KOPT-K1 (cell line): ENCODE data around the gene CPD.
"Not testable (repeated sequence)": the region's sequence is repeated elsewhere in the genome, so short reads cannot be mapped to it uniquely, and the experiment has no call there.

Experiments used
- H3K27ac ChIP-seq: fragments of 200-600 bp; sonication (generic); 2 replicates; pipeline ENCODE4 v1.5.1; 2016; ENCODE audit warnings: antibody characterized with exemption, mild to moderate bottlenecking, low read depth, low read length; ENCODE audit not compliant: poor library complexity, severe bottlenecking
- H3K36me3 ChIP-seq: fragments of 200-600 bp; sonication (generic); 2 replicates; pipeline ENCODE4 v1.5.1; 2017; ENCODE audit warnings: antibody characterized with exemption, mild to moderate bottlenecking, low read length, moderate library complexity; ENCODE audit not compliant: insufficient read depth
- H3K9me3 ChIP-seq: fragments of 200-600 bp; sonication (generic); 2 replicates; pipeline ENCODE4 v1.5.1; 2017; ENCODE audit warnings: antibody characterized with exemption, low read length, mild to moderate bottlenecking; ENCODE audit not compliant: insufficient read depth, poor library complexity, severe bottlenecking

CPD gene

DNA sequence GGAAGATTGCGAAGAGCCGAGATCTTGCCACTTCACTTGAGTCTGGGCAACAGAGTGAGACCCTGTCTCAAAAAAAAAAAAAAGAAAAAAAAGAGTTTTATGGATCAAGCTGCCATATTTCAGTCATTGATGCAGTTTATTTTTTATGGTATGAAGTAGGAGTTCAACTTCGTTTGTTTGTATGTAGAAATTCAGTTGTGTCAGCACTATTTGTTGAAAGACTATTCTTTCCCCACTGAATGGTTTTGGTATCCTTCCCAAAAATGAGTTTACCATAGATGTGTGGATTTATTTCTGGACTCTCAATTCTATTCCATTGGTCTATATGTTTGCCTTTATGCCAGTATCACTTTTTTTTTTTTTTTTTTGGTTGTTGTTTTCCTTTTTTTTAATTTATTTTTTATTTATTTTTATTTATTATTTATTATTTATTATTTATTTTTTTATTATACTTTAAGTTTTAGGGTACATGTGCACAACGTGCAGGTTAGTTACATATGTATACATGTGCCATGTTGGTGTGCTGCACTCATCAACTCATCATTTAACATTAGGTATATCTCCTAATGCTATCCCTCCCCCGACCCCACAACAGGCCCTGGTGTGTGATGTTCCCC lies 80.2 kb downstream of the CPD start:
- H3K9me3 ChIP-seq, H3K27ac ChIP-seq: not testable (repeated sequence)
- H3K36me3 ChIP-seq, result peaks cover 66% of the 10 kb centered on the region

DNA sequence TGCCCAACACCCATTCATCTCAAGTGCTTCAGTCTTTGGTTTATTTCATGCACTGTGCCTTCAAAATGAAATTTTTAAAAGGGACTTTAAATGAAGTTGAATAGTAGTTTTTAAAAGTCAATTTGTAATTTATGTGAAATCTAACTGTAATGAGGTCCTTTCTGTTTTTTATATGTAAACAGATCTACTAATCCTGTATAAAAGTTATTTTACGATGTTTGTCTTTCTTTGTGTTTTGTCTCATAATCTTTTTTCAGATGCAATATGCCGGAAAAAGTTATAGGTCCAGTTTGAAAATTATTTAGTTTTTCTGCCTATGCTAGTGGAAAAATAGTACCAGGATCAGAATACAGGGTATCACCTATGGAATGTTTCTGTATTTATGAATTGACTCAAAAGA lies 89.7 kb downstream of the CPD start:
- no peak overlapping the region for H3K27ac ChIP-seq
- H3K36me3 ChIP-seq, result peaks cover 23% of the 10 kb centered on the region
- no peaks in the 10 kb centered on the region for H3K9me3 ChIP-seq

DNA sequence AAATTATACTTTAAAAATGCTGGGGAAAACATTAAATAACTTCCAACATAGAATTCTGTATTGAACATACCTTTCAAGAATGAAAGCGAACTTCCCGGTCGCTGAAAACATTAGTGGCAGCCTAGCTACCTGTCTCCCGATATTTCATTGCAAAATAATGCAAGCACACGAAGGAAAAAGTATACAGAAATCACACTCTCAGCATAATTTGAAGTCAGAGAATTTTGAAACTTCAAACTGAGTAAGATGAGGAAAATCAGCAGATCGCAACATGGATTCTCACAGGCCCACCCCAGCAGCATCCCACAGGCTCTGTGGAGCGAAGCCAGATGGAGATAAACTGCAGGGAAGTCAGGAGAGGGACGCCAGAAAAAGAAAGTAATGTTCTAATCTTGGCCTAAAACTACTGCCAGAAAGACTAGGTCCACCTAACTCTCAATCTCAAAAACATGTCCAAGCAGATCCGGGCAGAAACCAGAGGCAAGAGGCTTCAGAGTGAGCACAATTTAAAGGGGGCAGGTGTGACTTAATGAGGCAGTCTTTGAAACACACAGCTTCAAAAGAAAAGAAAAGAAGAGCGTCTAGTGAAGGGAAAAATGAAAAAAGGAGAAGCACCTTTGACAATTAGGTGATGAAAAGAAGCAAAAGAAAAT lies 93.6 kb downstream of the CPD start:
- H3K27ac ChIP-seq, result no peak overlapping the region
- no peaks in the 10 kb centered on the region for H3K36me3 ChIP-seq
- H3K9me3 ChIP-seq, result no peaks in the 10 kb centered on the region

DNA sequence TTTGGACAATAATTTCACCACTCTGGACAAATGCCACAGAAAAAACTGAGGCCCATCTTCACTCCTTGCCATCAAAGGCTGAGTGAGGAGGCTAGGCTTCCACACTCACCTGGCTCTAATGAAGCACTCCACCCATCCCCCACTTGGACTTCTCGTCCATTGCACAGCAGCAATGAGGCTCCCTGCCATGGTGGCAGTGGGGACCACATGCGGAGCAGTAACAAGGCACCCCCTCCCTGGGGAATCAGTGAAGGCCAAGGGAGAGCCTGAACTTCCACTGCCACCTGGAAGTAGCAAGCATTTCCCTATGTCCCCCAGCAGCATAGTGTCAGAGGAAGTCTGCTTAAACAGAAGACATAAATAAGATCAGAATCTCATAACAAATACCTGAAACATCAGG lies 96.5 kb downstream of the CPD start:
- Histone ChIP-seq H3K27ac (no peak overlapping the region), H3K36me3 (peaks cover 14% of the 10 kb centered on the region), H3K9me3 (no peaks in the 10 kb centered on the region)

DNA sequence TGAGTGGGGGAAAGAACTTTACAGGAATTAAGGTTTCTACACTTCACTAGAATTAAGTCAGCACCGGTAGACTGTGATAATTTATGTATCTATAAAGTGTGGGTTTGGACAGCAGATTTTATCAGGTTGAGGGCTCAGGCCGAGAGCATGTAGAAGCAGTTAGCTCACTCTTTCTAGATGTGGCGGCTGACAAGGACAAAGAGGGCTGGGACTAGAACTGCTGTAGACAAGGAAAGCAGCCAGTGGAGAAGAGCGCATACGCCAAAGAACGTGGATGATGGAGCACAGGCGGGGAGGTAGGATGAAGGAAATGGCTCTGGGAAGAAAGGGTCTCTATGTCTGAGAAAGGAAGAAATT lies 98.0 kb downstream of the CPD start:
- Histone ChIP-seq H3K27ac (peak overlapping the region; percentile 88), H3K36me3 (peaks cover 29% of the 10 kb centered on the region), H3K9me3 (no peaks in the 10 kb centered on the region)

DNA sequence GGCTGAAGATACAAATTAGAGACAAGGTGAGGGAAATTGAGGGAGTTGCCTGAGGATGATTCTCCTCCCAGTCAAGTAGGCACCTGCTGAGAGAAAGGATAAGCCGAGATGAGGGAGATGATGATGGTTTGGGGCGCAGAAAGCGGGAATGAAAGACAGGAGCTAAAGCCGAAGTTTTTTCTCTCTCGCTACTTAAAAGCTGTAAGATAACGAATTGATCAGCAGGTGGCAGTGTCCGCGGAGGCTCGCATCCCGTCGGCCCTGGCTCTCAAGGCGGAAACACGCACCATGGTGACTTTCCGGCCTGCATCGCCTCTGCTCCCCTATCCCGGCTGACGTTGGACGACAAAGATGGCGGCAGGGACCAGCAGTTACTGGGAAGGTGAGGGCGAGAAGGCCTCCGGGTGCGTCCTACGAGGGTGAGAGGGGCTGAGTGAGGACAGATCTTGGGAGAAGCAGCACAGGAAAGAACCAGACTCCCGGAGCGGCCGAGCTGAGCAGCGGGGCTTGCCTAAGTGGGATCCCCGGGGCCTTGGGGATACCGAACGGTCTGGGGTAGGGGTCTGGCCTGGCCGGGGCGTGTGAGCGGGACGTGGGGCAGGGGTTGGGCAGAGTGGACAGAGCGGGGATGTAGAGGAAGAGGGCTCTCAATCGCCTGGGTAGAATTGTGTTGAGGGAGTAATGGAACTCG lies 98.5 kb downstream of the CPD start, which contains the start of gene GOSR1:
GOSR1 (plus strand) TSS at position 326 of the 691 bp plus-strand sequence; CDS start at position 352, 26 bp downstream.
- Histone ChIP-seq H3K27ac (peak within 1 kb of the TSS; percentile 88), H3K9me3 (no peaks in the 10 kb centered on the region), H3K36me3 (peaks cover 33% of the 10 kb centered on the region)

DNA sequence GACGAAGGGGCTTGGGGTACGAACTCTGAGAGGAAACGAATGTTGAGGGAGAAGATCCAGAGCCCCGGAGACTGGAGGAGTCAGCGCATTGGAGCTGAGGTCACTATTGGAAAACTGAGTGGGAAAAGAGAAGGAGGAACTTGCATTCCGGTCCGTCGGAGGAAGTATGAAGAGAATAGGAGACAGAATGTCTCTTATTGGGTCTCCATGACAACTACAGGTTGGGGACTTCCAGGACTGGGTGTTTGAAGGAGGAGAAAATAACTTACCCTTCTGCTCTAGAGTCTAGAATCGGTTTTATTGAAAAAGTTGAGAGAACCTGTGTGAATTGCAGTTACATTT lies 99.0 kb downstream of the CPD start:
- H3K9me3 ChIP-seq, result no peaks in the 10 kb centered on the region
- H3K27ac ChIP-seq, result peak overlapping the region; percentile 88
- peaks cover 38% of the 10 kb centered on the region for H3K36me3 ChIP-seq

DNA sequence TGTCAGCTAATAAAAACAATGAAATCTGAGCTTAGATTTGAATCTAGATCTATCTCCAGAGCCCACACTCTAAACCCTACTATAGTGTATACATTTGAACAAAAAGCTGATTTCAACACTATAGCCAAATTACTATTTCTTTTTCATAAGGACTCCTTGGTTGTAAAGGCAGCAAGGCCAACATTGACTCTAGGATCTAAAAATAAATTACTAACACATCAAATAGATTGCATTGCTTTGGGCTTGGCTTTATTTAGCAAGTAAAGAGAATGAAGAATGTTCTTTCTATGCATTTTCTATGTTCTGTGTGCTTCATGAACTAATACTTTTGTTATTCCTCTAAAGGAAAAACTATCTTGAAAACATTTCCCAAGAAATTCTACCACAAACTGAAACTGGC lies 103.8 kb downstream of the CPD start:
- Histone ChIP-seq H3K36me3 (peaks cover 86% of the 10 kb centered on the region), H3K27ac (no peak overlapping the region), H3K9me3 (no peaks in the 10 kb centered on the region)

DNA sequence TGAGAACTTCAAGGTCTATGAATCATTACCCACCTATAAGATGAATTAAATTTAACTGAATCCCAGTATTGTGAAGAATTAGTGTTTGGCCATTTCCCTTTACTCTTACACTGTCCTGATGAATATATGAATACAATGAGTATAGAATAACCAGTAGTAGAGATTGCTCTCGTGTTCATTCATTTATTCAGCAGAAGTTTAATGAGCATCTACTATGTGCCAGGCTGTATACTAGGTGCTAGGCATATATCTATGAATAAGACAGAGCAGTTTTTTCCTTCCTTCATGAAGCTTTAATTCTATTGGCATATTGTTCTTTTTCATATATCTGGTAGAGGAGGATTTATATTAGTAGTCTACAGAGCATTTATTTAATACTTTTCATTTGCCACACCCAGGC lies 104.4 kb downstream of the CPD start:
- Histone ChIP-seq H3K9me3 (no peaks in the 10 kb centered on the region), H3K36me3 (peaks cover 90% of the 10 kb centered on the region)

DNA sequence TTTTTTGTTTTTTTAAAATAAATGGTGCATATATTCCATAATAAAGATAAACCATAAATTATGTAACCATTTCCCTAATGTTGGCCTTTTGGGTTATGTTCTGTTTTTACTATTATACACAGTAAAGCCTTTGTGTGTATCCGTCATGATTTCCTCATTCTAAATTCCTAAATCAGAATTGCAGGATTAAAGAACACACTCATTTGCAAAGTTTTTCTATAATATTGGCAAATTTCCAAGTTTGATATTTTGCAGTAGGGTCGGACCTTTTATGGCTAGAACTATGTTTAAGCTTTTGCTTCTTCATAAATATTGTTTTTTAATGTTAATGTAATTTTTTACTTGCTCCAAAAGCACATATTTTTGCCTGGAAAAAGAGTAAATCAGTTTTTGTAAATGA lies 115.1 kb downstream of the CPD start:
- Histone ChIP-seq H3K9me3 (no peaks in the 10 kb centered on the region), H3K36me3 (peaks cover 99% of the 10 kb centered on the region), H3K27ac (no peak overlapping the region)

More for the DNA sequence above, 104.4 kb downstream of the CPD start:
- no peak overlapping the region for H3K27ac ChIP-seq

DNA sequence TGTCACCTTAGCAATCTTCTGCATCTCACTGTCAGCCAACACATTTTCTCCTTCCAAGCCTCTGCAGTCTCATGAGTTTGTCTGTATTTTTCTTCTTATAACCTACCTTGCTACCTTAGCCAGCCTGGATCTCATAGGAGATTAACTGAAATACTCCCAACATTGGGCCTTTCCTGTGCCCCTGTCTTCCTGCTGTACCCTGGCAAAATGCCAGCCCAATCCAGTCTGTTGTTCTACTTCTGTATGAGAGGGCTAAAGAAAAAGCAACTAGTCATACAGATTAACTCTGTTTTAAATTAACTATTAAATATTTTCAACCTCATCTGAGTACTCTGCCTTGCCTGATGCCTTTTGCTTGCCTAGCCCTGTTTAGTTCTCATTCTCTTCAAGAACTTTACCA lies 116.9 kb downstream of the CPD start:
- no peak overlapping the region for H3K27ac ChIP-seq
- peaks cover 93% of the 10 kb centered on the region for H3K36me3 ChIP-seq
- no peaks in the 10 kb centered on the region for H3K9me3 ChIP-seq

DNA sequence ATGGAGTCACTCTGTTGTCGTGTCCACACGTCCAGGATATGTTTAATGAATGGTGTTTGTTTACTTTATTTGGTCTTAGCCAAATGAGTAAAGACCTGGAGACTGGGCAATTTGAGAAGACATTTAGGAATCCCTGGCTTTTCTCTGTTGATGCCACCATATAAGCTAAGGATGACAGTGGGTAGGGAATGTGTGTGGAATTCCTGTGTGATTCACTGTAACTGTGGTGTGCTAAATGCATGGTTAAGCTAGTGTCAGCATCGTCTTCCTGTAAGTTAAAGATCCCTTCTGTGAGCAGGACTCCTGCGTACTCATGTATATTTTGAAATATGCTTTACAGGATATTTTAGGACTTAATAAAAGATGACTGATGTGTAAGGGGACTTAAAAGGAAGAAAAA lies 124.8 kb downstream of the CPD start:
- no peaks in the 10 kb centered on the region for H3K9me3 ChIP-seq
- peaks cover 78% of the 10 kb centered on the region for H3K36me3 ChIP-seq
- H3K27ac ChIP-seq, result no peak overlapping the region

DNA sequence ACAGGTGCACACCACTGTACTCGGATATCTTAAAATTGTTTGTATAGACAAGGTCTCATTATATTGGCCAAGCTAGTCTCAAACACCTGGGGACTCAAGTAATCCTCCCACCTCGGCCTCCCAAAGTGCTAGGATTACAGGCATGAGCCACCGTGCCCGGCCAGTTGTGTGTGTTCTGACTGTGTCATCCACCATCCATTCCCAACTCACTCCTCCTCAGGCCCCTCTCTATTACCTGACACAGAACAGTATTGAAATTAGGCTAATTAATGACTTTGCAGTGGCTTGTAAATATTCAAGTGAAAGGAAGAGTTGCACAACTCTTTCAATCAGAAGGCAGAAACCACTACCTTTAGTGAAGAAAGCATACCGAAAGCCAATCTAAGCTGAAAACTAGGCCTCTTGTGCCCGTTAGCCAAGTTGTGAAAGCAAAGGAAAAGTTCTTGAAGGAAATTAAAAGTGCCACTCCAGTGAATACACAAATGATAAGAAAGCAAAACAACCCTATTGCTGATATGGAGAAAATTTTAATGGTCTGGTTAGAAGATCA lies 127.2 kb downstream of the CPD start:
- Histone ChIP-seq H3K9me3 (no peaks in the 10 kb centered on the region), H3K27ac (peak overlapping the region; percentile 31), H3K36me3 (peaks cover 62% of the 10 kb centered on the region)

DNA sequence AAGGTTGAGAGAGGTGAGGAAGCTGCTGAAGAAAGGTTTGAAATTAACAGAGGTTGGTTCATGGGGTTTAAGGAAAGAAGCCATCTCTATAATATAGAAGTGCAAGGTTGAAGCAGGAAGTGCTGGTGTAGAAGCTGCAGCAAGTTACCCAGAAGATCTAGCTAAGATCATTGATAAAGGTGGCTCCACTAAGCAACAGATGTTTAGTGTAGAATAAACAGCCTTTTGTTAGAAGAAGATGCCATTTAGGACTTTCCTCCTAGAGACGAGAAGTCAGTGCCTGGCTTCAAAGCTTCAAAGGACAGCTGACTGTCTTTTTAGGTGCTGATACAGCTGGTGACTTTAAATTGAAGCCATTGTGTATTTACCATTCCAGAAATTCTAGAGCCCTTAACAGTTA lies 127.8 kb downstream of the CPD start:
- H3K27ac ChIP-seq, result peak overlapping the region; percentile 31
- H3K36me3 ChIP-seq, result peaks cover 61% of the 10 kb centered on the region
- no peaks in the 10 kb centered on the region for H3K9me3 ChIP-seq

DNA sequence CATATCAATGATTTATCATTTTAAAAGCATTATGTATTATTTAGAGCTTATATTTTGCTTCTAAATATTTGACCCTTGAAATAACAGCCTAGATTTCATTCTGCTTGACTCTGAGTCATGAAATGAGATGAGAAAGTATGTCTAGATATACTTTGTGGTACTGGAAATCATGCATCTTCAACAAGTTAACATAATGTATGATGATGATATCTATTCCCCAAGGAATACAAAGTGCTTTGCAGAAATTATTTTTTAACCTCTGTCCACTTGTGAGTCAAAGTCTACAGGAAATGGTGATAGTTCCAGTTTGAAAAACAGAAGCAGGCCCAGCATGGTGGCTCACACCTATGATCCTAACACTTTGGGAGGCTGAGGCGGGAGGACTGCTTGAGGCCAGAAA lies 134.6 kb downstream of the CPD start:
- H3K27ac ChIP-seq, result no peak overlapping the region
- H3K36me3 ChIP-seq, result peaks cover 55% of the 10 kb centered on the region
- no peaks in the 10 kb centered on the region for H3K9me3 ChIP-seq
